AG10803 (cell line): ENCODE results near the gene DCAF17.

ENCODE experiments used
- DNase-seq: peaks from one replicate; pipeline ENCODE4 v3.0.0; 2010; ENCODE audit warnings: low read depth
- H3K4me3 ChIP-seq: 2 replicates; pipeline ENCODE4 v1.5.1; 2011; ENCODE audit warnings: mild to moderate bottlenecking, low read length, control low read depth
- CTCF ChIP-seq: conservative IDR thresholded peaks from 2 replicates; pipeline ENCODE4 v1.5.1; 2011; ENCODE audit warnings: mild to moderate bottlenecking, low read length, control low read depth, inconsistent platforms

DCAF17 gene

GRCh38 chr2:171512683-171513195 lies 78.7 kb downstream of the DCAF17 start:
- no peak overlapping the region for H3K4me3 ChIP-seq
- no peak for DNase-seq
- TF ChIP-seq CTCF = no peak

GRCh38 chr2:171513719-171514160 lies 79.7 kb downstream of the DCAF17 start:
- no peak for TF ChIP-seq CTCF
- no peak overlapping the region for H3K4me3 ChIP-seq
- no peak for DNase-seq

GRCh38 chr2:171514908-171515582 lies 81.0 kb downstream of the DCAF17 start:
- no peak for TF ChIP-seq CTCF
- DNase-seq = no peak
- H3K4me3 ChIP-seq = no peak overlapping the region

- H3K4me3 ChIP-seq = no peak overlapping the region
- TF ChIP-seq CTCF = no peak
- DNase-seq = peak; percentile 69
Measured at GRCh38 chr2:171515672-171516298, 81.8 kb downstream of the DCAF17 start.

- DNase-seq = no peak
- TF ChIP-seq CTCF = no peak
- no peak overlapping the region for H3K4me3 ChIP-seq
Measured at GRCh38 chr2:171516793-171517192, 82.8 kb downstream of the DCAF17 start.

- TF ChIP-seq CTCF = no peak
- no peak overlapping the region for H3K4me3 ChIP-seq
- no peak for DNase-seq
Measured at GRCh38 chr2:171520471-171520870, 86.4 kb downstream of the DCAF17 start.
